SK-N-SH (cell line): Measurements from ENCODE around the gene KRT32.
A peak's percentile ranks its signal among the peaks of the same experiment; 100 is the strongest.

Experiments
- EZH2phosphoT487 ChIP-seq: fragments of 200-600 bp; sonication (generic); IDR thresholded peaks from 2 replicates; pipeline ENCODE4 v1.6.1; 2017; ENCODE audit warnings: low read depth, mixed run types, mild to moderate bottlenecking, antibody characterized with exemption, moderate library complexity, borderline replicate concordance
- NFIC ChIP-seq: IDR thresholded peaks from 2 replicates; pipeline ENCODE4 v1.4.0; 2012; ENCODE audit warnings: borderline replicate concordance
- PBX3 ChIP-seq: IDR thresholded peaks from 2 replicates; pipeline ENCODE4; 2012
- RCOR1 ChIP-seq: fragments of 150-350 bp; IDR thresholded peaks from 2 replicates; pipeline ENCODE4 v1.6.1; 2017; ENCODE audit warnings: antibody characterized with exemption, low read length
- TAF1 ChIP-seq: IDR thresholded peaks from 2 replicates; pipeline ENCODE4 v1.6.1; 2012; ENCODE audit warnings: low read depth, mild to moderate bottlenecking, low read length, moderate library complexity, borderline replicate concordance
- TEAD4 ChIP-seq: IDR thresholded peaks from 2 replicates; pipeline ENCODE4 v1.4.0; 2012; ENCODE audit warnings: mild to moderate bottlenecking, borderline replicate concordance; ENCODE audit not compliant: insufficient read depth
- TF ChIP-seq, protein P1 (sequence below): fragments of 200-600 bp; sonication (generic); IDR thresholded peaks from 2 replicates; pipeline ENCODE4 v1.6.1; 2017; ENCODE audit warnings: antibody characterized with exemption, mild to moderate bottlenecking, moderate library complexity

DNA sequence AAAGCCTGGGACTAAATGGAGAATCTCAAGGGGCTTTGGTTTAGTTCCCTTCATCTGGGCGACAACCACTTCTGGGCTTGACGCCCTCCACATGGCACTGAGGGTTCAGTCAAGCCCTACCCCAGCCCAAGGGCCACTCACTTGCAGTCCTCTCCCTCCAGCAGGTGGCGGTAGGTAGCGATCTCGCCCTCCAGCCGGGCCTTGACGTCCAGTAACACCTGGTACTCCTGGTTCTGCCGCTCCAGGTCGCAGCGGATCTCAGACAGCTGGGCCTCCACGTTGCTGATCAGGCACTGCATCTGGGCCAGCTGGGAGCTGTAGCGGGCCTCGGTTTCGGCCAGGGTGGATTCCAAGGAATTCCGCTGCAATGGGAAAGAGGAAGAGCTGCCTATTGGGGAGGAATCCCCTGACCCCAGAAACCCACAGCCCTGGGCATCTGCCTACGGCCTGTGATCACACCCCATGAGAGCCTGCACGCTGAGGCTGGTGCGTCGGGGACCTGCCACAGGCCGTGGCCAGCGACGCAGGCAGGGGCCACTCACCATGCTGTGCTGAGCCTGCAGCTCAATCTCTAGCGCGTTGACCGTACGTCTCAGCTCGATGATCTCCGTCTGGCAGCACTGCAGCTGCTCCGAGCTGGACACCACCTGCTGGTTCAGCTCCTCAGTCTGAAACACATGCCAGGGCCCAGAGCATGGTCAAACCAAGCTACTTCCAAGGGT is 19.8 kb upstream of the KRT32 start:
- TF ChIP-seq TEAD4 (no peak), EZH2phosphoT487 (no peak), TAF1 (no peak), NFIC (no peak), PBX3 (no peak), RCOR1 (no peak)
- TF ChIP-seq, protein P1, sequence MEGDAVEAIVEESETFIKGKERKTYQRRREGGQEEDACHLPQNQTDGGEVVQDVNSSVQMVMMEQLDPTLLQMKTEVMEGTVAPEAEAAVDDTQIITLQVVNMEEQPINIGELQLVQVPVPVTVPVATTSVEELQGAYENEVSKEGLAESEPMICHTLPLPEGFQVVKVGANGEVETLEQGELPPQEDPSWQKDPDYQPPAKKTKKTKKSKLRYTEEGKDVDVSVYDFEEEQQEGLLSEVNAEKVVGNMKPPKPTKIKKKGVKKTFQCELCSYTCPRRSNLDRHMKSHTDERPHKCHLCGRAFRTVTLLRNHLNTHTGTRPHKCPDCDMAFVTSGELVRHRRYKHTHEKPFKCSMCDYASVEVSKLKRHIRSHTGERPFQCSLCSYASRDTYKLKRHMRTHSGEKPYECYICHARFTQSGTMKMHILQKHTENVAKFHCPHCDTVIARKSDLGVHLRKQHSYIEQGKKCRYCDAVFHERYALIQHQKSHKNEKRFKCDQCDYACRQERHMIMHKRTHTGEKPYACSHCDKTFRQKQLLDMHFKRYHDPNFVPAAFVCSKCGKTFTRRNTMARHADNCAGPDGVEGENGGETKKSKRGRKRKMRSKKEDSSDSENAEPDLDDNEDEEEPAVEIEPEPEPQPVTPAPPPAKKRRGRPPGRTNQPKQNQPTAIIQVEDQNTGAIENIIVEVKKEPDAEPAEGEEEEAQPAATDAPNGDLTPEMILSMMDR = peak; percentile 45
